NCI-H1436 (cell line): ENCODE measurements around the gene DLG2.
"Not testable (repeated sequence)": the region's sequence is repeated elsewhere in the genome, so short reads cannot be mapped to it uniquely, and the experiment has no call there.

Experiments used
- DNase-seq: peaks from one replicate; lab custom pipeline; 2025; lab: John Stamatoyannopoulos, UW

DLG2 gene

GRCh38 chr11:85316967-85317366, 310.2 kb downstream of the DLG2 start:
- DNase-seq, result peak; percentile 22

GRCh38 chr11:85313741-85314140, 313.4 kb downstream of the DLG2 start:
- no peak for DNase-seq

- DNase-seq, result peak; percentile 3
Observed at GRCh38 chr11:85310479-85310878, 316.7 kb downstream of the DLG2 start.

GRCh38 chr11:85307366-85307765, 319.8 kb downstream of the DLG2 start:
- no peak for DNase-seq

GRCh38 chr11:85301895-85302678, 325.1 kb downstream of the DLG2 start:
- DNase-seq, result no peak

GRCh38 chr11:85299258-85299942, 327.7 kb downstream of the DLG2 start:
- no peak for DNase-seq

- no peak for DNase-seq
Observed at GRCh38 chr11:85295694-85296271, 331.4 kb downstream of the DLG2 start.

GRCh38 chr11:85281550-85281949, 345.6 kb downstream of the DLG2 start:
- no peak for DNase-seq

GRCh38 chr11:85279267-85279666, 347.9 kb downstream of the DLG2 start:
- no peak for DNase-seq

- DNase-seq, result no peak
Observed at GRCh38 chr11:85277693-85278092, 349.5 kb downstream of the DLG2 start.

- DNase-seq, result no peak
Observed at GRCh38 chr11:85276332-85276731, 350.8 kb downstream of the DLG2 start.

GRCh38 chr11:85270315-85270714, 356.8 kb downstream of the DLG2 start:
- DNase-seq, result not testable (repeated sequence)

- DNase-seq, result no peak
Observed at GRCh38 chr11:85269109-85269508, 358.0 kb downstream of the DLG2 start.

GRCh38 chr11:85266646-85267045, 360.5 kb downstream of the DLG2 start:
- DNase-seq, result no peak

- no peak for DNase-seq
Observed at GRCh38 chr11:85263328-85263727, 363.8 kb downstream of the DLG2 start.

- no peak for DNase-seq
Observed at GRCh38 chr11:85257837-85258236, 369.3 kb downstream of the DLG2 start.

GRCh38 chr11:85256433-85256832, 370.7 kb downstream of the DLG2 start:
- DNase-seq, result no peak

GRCh38 chr11:85249482-85249881, 377.7 kb downstream of the DLG2 start:
- no peak for DNase-seq

GRCh38 chr11:85247797-85248196, 379.3 kb downstream of the DLG2 start:
- no peak for DNase-seq

GRCh38 chr11:85238906-85239305, 388.2 kb downstream of the DLG2 start:
- no peak for DNase-seq

- DNase-seq, result not testable (repeated sequence)
Observed at GRCh38 chr11:85238038-85238437, 389.1 kb downstream of the DLG2 start.

- DNase-seq, result no peak
Observed at GRCh38 chr11:85236211-85236610, 390.9 kb downstream of the DLG2 start.

- no peak for DNase-seq
Observed at GRCh38 chr11:85232559-85232958, 394.6 kb downstream of the DLG2 start.
